Measurements from ENCODE around the gene MBLAC2. TPM values are rescaled to one million over a fixed set of nuclear protein-coding genes. Genes with fewer than 3 reads are reported as not detected.

The MBLAC2 gene
- polyA plus RNA-seq, 1 experiment = 1.7 TPM

GRCh38 chr5:90473396-90474234, 956 bp downstream of the MBLAC2 start:
- no peak for DNase-seq (ENCODE audit: low read depth)
- TF ChIP-seq, protein P1, sequence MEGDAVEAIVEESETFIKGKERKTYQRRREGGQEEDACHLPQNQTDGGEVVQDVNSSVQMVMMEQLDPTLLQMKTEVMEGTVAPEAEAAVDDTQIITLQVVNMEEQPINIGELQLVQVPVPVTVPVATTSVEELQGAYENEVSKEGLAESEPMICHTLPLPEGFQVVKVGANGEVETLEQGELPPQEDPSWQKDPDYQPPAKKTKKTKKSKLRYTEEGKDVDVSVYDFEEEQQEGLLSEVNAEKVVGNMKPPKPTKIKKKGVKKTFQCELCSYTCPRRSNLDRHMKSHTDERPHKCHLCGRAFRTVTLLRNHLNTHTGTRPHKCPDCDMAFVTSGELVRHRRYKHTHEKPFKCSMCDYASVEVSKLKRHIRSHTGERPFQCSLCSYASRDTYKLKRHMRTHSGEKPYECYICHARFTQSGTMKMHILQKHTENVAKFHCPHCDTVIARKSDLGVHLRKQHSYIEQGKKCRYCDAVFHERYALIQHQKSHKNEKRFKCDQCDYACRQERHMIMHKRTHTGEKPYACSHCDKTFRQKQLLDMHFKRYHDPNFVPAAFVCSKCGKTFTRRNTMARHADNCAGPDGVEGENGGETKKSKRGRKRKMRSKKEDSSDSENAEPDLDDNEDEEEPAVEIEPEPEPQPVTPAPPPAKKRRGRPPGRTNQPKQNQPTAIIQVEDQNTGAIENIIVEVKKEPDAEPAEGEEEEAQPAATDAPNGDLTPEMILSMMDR (IDR thresholded peaks at IDR 0.05; ENCODE audit: insufficient read depth, low read depth, low read length) = no peak
- CTCF ChIA-PET = interaction anchor here (1.3 to 1.6 kb wide), 2 partner anchors 10 to 54 kb away, joined by 3 to 4 read pairs; no protein-coding TSS in a partner anchor

GRCh38 chr5:90472783-90473395, 1.7 kb downstream of the MBLAC2 start:
- H3K4me3 ChIP-seq (ENCODE audit: low read depth, low read length) = peak overlapping the region; percentile 74
- CTCF ChIA-PET = interaction anchor here (1.3 kb wide), 1 partner anchor 55 kb away, joined by 3 read pairs; no protein-coding TSS in a partner anchor
- no peaks in the 10 kb centered on the region for H3K27me3 ChIP-seq (ENCODE audit: control insufficient read depth, insufficient read depth, low read length)
- no peak for DNase-seq (ENCODE audit: low read depth)
- no peaks in the 10 kb centered on the region for H3K36me3 ChIP-seq (ENCODE audit: control insufficient read depth, insufficient read depth, low read length)
- TF ChIP-seq, protein P1 (IDR thresholded peaks at IDR 0.05; ENCODE audit: insufficient read depth, low read depth, low read length) = no peak
- POLR2A ChIA-PET = no interaction called here

More at GRCh38 chr5:90473396-90474234, 956 bp downstream of the MBLAC2 start:
- no peaks in the 10 kb centered on the region for H3K27me3 ChIP-seq (ENCODE audit: control insufficient read depth, insufficient read depth, low read length)
- POLR2A ChIA-PET = no interaction called here
- no peaks in the 10 kb centered on the region for H3K36me3 ChIP-seq (ENCODE audit: control insufficient read depth, insufficient read depth, low read length)
- H3K4me3 ChIP-seq (ENCODE audit: low read depth, low read length) = peak overlapping the region; percentile 74

DNA sequence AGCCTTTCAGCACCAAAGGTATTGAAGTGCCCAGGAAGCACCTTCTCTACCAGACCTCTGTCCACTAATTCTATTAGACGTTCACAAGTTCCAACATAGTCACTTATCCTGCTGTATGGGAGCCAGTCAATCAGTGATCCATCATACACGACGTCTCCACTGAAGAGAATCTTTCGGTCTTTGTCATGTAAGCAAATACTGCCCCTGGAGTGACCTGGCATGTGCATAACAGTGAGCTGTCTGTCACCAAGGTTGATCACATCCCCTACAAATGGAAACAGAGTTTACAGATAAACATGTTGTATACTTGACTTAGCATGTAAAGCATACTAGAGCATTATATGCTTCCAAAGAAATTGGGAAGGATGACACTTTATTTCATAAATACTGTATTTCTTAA, 13.3 kb downstream of the MBLAC2 start:
- DNase-seq (ENCODE audit: low read depth) = no peak
- TF ChIP-seq, protein P1 (IDR thresholded peaks at IDR 0.05; ENCODE audit: insufficient read depth, low read depth, low read length) = no peak
- POLR2A ChIA-PET = no interaction called here
- Histone ChIP-seq H3K27me3 (ENCODE audit: control insufficient read depth, insufficient read depth, low read length) (no peaks in the 10 kb centered on the region), H3K36me3 (ENCODE audit: control insufficient read depth, insufficient read depth, low read length) (no peaks in the 10 kb centered on the region), H3K4me3 (ENCODE audit: low read depth, low read length) (no peak overlapping the region)
- CTCF ChIA-PET = interaction anchor here (0.8 to 1.0 kb wide), 2 partner anchors 9 to 69 kb away, joined by 3 to 4 read pairs; no protein-coding TSS in a partner anchor

- no peaks in the 10 kb centered on the region for H3K27me3 ChIP-seq (ENCODE audit: control insufficient read depth, insufficient read depth, low read length)
- TF ChIP-seq, protein P1 (IDR thresholded peaks at IDR 0.05; ENCODE audit: insufficient read depth, low read depth, low read length) = no peak
- POLR2A ChIA-PET = interaction anchor here (0.8 kb wide), 1 partner anchor 37 kb away, joined by 8 read pairs; no protein-coding TSS in a partner anchor
- no peak overlapping the region for H3K4me3 ChIP-seq (ENCODE audit: low read depth, low read length)
- no peaks in the 10 kb centered on the region for H3K36me3 ChIP-seq (ENCODE audit: control insufficient read depth, insufficient read depth, low read length)
- DNase-seq (ENCODE audit: low read depth) = peak; percentile 12
- CTCF ChIA-PET = interaction anchor here (1.3 kb wide), 1 partner anchor 84 kb away, joined by 3 read pairs; no protein-coding TSS in a partner anchor
Observed at GRCh38 chr5:90446961-90447360, 27.6 kb downstream of the MBLAC2 start.

- no peak for DNase-seq (ENCODE audit: low read depth)
- ChIA-PET CTCF (interaction anchor here (0.8 to 4.6 kb wide), 6 partner anchors 11 to 164 kb away, joined by 3 to 44 read pairs (median 5); partner anchors contain the start of gene LYSMD3), POLR2A (no interaction called here)
- no peaks in the 10 kb centered on the region for H3K36me3 ChIP-seq (ENCODE audit: control insufficient read depth, insufficient read depth, low read length)
- TF ChIP-seq, protein P1 (IDR thresholded peaks at IDR 0.05; ENCODE audit: insufficient read depth, low read depth, low read length) = no peak
- no peaks in the 10 kb centered on the region for H3K27me3 ChIP-seq (ENCODE audit: control insufficient read depth, insufficient read depth, low read length)
- H3K4me3 ChIP-seq (ENCODE audit: low read depth, low read length) = no peak overlapping the region
Observed at GRCh38 chr5:90440644-90441043, 33.9 kb downstream of the MBLAC2 start.
